HUES64 (cell line): Measurements from ENCODE around the gene TCOF1.

Experiments used
- H3K27ac ChIP-seq: 2 replicates; pipeline ENCODE4 v1.7.0; 2013; ENCODE audit warnings: low read depth, low read length, inconsistent platforms
- H3K27me3 ChIP-seq: 2 replicates; pipeline ENCODE4 v1.6.1; 2013; ENCODE audit warnings: mild to moderate bottlenecking, low read length; ENCODE audit not compliant: insufficient read depth
- H3K36me3 ChIP-seq: 2 replicates; pipeline ENCODE4 v1.6.1; 2013; ENCODE audit warnings: mild to moderate bottlenecking, low read length; ENCODE audit not compliant: insufficient read depth
- H3K4me1 ChIP-seq: 2 replicates; pipeline ENCODE4 v1.6.1; 2013; ENCODE audit warnings: mild to moderate bottlenecking, low read length, moderate library complexity; ENCODE audit not compliant: insufficient read depth
- H3K4me3 ChIP-seq: 2 replicates; pipeline ENCODE4 v1.5.1; 2013; ENCODE audit warnings: mild to moderate bottlenecking, low read length, moderate library complexity
- H3K9ac ChIP-seq: 2 replicates; pipeline ENCODE4 v1.6.1; 2013; ENCODE audit warnings: mild to moderate bottlenecking, low read depth, low read length
- H3K9me3 ChIP-seq: 2 replicates; pipeline ENCODE4 v1.6.1; 2013; ENCODE audit warnings: low read depth, low read length; ENCODE audit not compliant: insufficient read depth
- WGBS: fragments of 150-250, 120-280 bp; methylation state at CpG from one replicate; pipeline ENCODE4 v1.1.7; 2013; ENCODE audit warnings: missing lambda C conversion rate; 5-methylcytosine and 5-hydroxymethylcytosine counted together

The TCOF1 gene

DNA sequence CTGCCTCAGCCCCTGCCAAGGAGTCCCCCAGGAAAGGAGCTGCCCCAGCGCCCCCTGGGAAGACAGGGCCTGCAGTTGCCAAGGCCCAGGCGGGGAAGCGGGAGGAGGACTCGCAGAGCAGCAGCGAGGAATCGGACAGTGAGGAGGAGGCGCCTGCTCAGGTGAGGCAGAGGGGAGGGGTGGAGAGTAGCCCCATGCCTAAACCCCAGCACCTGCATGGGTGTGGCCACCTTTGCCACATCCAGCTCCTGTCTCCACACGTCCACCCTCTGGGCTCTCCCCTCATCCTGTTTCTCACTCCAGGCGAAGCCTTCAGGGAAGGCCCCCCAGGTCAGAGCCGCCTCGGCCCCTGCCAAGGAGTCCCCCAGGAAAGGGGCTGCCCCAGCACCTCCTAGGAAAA, 17.2 kb downstream of the TCOF1 start:
- no peak overlapping the region; the same call in 1 of the 2 replicates for H3K9ac ChIP-seq
- no peak overlapping the region for H3K27ac ChIP-seq
- no peaks in the 10 kb centered on the region for H3K27me3 ChIP-seq
- no peaks in the 10 kb centered on the region; the same call in 1 of the 2 replicates for H3K4me1 ChIP-seq
- H3K9me3 ChIP-seq: no peaks in the 10 kb centered on the region
- 92% methylated on average over 11 of the region's 11 CpGs for WGBS
- H3K4me3 ChIP-seq: no peak overlapping the region
- peaks cover 100% of the 10 kb centered on the region for H3K36me3 ChIP-seq

DNA sequence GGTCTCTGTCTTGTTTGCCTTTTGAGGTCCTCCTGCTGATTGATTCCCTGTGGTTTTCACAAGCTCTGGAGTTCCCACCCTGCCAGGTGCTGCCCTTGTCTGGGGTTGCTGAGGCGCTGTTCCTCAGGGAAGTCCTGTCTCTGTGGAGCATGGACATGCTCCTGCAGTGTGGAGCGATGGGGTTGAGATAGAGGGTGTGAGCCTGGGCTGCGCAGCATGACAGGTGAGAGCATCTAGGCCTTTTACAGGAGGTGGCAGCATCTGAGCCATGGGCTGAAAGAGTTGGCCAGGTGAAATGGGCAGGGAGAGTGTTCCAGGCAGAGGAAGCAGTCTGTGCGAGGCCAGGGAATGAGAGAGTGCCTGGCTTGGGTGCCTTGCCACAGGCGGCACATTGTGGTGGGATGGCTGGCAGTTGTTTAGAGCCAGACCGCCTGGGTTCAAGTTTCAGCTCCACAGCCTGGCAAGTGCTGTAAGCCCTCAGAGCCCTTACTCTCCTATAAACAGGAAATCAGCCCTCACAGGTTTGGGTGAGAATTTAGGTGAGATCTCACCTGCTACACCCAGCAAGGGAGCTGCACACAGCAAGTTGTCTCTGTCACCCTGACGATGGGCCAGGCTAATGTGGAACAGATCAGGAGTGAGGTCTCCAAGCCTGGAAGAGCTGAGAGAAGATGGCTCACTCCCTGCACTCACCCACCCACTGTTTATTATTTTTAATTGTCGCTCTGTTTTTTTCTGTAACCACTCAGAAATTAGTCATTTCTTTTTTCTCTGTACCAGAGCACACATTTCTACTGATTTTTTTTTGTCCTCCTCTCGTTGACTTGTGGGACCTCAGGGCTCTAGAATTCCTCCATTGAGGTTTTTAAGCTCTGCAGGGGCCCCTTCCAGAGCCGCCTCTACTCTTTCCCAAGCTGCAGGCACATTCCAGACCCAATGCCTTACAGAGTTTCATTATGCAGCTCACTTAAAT, 19.6 kb downstream of the TCOF1 start:
- no peaks in the 10 kb centered on the region for H3K27me3 ChIP-seq
- no peaks in the 10 kb centered on the region for H3K9me3 ChIP-seq
- no peak overlapping the region for H3K4me3 ChIP-seq
- no peak overlapping the region for H3K9ac ChIP-seq
- H3K36me3 ChIP-seq: peaks cover 100% of the 10 kb centered on the region
- 81% methylated on average over 10 of the region's 10 CpGs for WGBS
- H3K27ac ChIP-seq: peak overlapping the region; percentile 32; the same call in 1 of the 2 replicates
- H3K4me1 ChIP-seq: no peaks in the 10 kb centered on the region; the same call in 1 of the 2 replicates

DNA sequence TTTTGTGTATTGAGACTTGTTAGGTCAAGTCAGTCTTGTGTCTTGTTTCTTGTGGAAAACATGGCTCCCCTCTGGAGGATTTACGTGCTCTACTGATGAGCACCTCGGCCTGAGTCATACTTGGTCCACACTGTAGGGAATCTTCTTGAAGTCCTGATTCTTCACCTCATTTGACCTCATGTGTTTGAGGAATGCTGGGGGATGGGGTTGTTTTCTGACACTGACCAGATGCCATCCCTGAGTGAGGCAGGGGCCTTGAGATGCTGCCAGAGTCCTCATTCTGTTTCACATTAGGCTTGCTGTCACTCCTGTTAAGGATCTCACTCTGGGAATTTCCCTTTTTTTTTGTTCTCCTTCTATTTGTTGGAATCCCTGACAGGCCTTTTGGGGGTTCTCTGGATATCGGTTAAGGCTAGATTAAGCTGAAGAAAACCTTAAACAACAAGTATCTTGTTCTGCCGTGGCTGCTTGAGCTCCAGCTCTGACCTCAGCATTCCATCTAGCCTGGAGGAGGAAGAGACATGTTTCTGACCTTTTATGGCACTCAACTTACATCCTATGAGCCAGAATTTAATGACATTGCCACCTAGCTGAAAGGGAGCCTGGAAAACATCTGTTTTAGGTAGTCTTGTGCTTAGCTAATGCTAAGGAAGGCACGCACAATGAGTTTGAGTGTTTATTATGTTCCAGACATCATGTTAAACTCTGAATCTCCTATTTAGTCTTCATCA, 20.6 kb downstream of the TCOF1 start:
- Histone ChIP-seq H3K4me3 (no peak overlapping the region), H3K4me1 (no peaks in the 10 kb centered on the region; the same call in 1 of the 2 replicates), H3K9me3 (no peaks in the 10 kb centered on the region), H3K36me3 (peaks cover 100% of the 10 kb centered on the region), H3K27ac (no peak overlapping the region; the same call in 1 of the 2 replicates), H3K27me3 (no peaks in the 10 kb centered on the region), H3K9ac (no peak overlapping the region)
- 89% methylated on average over 5 of the region's 5 CpGs for WGBS

DNA sequence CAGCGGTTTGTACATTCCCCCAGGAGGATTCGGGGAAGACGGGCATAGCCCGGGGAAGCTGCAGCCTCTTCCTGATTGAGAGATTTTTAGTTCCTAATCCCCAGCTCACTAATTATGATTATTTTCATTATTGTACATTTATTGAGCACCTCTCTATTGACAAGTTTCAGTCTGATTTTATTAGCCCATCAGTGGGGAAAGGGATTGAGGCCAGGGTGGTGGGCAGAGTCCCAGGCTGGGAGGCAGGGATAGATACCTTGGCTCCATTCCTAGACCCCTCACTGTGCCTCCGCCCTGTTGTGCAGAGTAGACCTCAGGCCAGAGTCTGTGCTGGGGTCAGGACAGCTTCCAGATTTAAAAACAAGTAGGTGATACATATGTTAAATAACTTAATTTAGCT, 27.2 kb downstream of the TCOF1 start:
- Histone ChIP-seq H3K4me3 (no peak overlapping the region), H3K27ac (no peak overlapping the region), H3K27me3 (no peaks in the 10 kb centered on the region), H3K36me3 (peaks cover 99% of the 10 kb centered on the region), H3K4me1 (no peaks in the 10 kb centered on the region), H3K9ac (no peak overlapping the region), H3K9me3 (no peaks in the 10 kb centered on the region)
- WGBS: 95% methylated on average over 5 of the region's 5 CpGs

DNA sequence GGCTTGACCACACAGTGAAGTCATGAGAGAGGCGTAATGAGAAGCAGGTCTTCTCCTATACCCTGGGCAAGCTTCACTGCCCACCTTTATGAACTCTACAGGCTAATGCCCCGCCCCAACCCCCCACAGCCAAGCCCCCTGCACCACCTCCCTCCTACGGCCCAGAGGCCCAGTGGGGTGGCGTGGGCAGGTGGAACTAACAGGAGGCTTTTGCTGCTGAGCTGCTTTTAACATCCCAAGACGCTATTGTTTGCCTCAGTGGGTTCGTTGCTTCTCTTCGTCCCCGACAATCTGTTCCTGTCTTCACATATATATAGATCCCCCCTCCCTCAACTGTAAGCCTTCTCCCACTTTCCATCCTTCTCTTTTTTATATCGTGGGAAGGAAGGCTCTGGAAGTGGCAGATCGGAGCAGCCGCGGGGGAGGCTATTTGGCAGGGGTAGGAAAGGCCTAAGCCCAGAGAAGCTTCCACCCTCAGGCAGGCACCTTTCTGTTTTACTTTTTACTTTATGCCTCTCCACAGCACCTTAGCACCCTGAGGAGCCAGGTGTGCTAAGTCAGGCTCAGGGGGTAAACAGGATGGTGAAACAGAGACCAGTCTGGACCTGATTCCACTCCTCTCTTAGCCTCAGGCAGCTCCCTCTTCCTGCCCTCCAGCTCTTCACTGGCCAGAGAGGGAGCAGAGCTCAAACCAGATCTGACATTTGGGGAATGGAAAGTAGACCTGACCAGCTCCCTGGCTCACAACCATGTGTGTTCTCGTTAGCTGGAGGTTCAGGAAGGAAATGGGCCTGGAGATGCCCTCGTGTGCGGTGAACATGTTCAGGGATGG, 28.7 kb downstream of the TCOF1 start:
- H3K4me3 ChIP-seq: no peak overlapping the region
- WGBS: 84% methylated on average over 11 of the region's 15 CpGs
- H3K27ac ChIP-seq: no peak overlapping the region
- H3K27me3 ChIP-seq: no peaks in the 10 kb centered on the region
- H3K36me3 ChIP-seq: peaks cover 98% of the 10 kb centered on the region
- H3K9me3 ChIP-seq: no peaks in the 10 kb centered on the region
- no peak overlapping the region for H3K9ac ChIP-seq
- H3K4me1 ChIP-seq: no peaks in the 10 kb centered on the region

DNA sequence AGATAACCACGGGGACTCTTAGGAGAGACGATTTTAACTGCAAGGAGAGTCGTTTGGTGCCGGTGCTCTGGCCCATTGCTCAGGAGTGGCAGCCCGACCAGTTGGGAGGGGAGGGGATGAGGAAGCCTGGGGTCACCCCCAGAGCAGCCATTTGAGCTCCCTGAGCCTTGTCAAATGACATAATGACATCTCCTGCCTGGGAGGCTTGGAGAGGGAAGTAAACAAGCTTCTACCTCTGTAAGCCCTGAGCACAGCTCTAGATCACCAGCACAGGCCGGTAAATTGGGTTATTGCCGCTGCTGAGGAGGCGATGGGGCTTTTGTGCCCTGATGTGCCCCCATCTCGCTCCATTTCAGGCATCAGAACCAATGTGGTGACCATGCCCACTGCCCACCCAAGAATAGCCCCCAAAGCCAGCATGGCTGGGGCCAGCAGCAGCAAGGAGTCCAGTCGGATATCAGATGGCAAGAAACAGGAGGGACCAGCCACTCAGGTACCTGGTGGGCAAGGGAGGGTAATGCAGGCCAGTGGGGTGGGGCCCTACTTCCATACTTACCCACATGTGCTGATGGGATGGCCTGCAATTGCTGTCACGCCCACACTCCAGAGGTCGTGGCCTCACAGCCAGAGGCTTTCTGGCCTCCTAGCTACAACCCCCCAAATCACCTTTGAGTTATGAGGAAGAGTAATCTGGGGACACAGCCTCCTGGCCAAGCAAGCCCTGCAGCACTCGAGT, 32.2 kb downstream of the TCOF1 start:
- H3K4me1 ChIP-seq: no peaks in the 10 kb centered on the region
- H3K27ac ChIP-seq: no peak overlapping the region
- 96% methylated on average over 13 of the region's 13 CpGs for WGBS
- H3K27me3 ChIP-seq: no peaks in the 10 kb centered on the region
- H3K36me3 ChIP-seq: peaks cover 98% of the 10 kb centered on the region
- H3K4me3 ChIP-seq: no peak overlapping the region
- H3K9ac ChIP-seq: no peak overlapping the region
- no peaks in the 10 kb centered on the region for H3K9me3 ChIP-seq

DNA sequence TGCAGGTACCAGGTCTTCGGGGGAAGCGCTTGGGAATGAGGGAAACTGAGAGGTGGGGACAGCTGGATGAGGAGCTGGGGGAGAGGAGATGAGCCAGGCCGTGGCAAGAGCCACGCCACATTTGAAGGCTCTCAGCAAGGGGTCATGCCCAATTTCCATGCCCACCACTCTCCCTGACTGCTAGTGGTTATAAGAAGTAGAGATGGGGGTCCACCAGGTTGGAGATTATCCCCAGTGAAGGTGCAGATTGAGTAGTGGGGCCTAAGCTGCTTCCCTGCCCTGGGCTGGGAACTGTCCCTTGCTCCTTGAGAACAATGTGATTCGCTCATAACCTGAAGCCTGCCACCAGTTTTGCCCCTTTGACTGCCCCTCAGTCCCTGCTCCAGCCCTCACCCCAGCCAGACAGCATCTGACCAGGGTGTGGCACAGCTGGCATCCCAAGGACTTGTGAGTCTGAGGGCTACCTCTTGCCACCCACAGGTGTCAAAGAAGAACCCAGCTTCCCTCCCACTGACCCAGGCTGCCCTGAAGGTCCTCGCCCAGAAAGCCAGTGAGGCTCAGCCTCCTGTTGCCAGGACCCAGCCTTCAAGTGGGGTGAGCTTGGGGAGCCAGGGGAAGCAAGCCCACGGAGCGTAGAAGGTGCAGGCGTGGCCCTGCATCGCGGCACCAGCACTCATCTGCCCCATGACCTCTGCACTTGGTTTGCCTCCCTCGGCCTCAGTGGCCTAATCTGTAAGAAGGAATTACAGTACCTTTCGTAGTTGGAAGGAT, 33.8 kb downstream of the TCOF1 start:
- H3K4me1 ChIP-seq: no peaks in the 10 kb centered on the region
- no peak overlapping the region for H3K9ac ChIP-seq
- WGBS: 94% methylated on average over 13 of the region's 13 CpGs
- H3K9me3 ChIP-seq: no peaks in the 10 kb centered on the region
- H3K4me3 ChIP-seq: no peak overlapping the region
- peaks cover 99% of the 10 kb centered on the region for H3K36me3 ChIP-seq
- no peaks in the 10 kb centered on the region for H3K27me3 ChIP-seq
- H3K27ac ChIP-seq: no peak overlapping the region

DNA sequence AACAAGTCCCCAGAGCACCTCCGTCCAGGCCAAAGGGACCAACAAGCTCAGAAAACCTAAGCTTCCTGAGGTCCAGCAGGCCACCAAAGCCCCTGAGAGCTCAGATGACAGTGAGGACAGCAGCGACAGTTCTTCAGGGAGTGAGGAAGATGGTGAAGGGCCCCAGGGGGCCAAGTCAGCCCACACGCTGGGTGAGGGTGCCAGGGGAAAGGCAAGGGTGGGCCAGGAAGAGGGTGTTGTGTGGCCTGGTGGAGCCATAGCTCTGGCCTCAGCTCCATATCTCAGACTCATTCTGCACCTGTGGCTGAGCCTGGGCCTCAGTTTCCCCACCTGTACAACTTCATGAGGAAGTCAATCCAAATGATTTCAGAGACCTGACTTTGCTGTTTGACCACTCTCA, 34.5 kb downstream of the TCOF1 start:
- H3K4me1 ChIP-seq: no peaks in the 10 kb centered on the region
- WGBS: 97% methylated on average over 3 of the region's 3 CpGs
- H3K9me3 ChIP-seq: no peaks in the 10 kb centered on the region
- no peak overlapping the region for H3K27ac ChIP-seq
- H3K9ac ChIP-seq: no peak overlapping the region
- H3K4me3 ChIP-seq: no peak overlapping the region
- no peaks in the 10 kb centered on the region for H3K27me3 ChIP-seq
- peaks cover 99% of the 10 kb centered on the region for H3K36me3 ChIP-seq

DNA sequence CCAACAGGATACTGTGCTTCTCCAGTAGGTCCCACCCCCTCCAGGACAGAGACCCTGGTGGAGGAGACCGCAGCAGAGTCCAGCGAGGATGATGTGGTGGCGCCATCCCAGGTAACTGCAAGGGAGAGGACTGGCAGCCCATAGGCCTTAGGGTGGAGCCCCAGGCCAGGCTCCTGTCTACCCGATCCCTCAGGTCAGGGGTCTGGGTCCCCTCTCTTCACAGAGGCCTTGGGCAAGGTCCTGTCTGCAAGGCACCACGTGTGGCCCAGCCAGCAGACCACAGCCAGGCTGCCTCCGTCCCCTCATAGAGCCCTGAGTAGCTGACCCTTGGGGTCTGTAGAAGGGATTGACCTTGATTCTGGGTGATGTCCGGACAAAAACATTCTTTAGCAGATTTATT, 35.2 kb downstream of the TCOF1 start:
- Histone ChIP-seq H3K4me1 (no peaks in the 10 kb centered on the region), H3K36me3 (peaks cover 99% of the 10 kb centered on the region), H3K4me3 (no peak overlapping the region), H3K9me3 (no peaks in the 10 kb centered on the region), H3K9ac (no peak overlapping the region), H3K27ac (no peak overlapping the region), H3K27me3 (no peaks in the 10 kb centered on the region)
- 97% methylated on average over 7 of the region's 7 CpGs for WGBS
